ENCODE data around the gene JTB.
"Not testable (repeated sequence)": the region's sequence is repeated elsewhere in the genome, so short reads cannot be mapped to it uniquely, and the experiment has no call there.

The JTB gene

DNA sequence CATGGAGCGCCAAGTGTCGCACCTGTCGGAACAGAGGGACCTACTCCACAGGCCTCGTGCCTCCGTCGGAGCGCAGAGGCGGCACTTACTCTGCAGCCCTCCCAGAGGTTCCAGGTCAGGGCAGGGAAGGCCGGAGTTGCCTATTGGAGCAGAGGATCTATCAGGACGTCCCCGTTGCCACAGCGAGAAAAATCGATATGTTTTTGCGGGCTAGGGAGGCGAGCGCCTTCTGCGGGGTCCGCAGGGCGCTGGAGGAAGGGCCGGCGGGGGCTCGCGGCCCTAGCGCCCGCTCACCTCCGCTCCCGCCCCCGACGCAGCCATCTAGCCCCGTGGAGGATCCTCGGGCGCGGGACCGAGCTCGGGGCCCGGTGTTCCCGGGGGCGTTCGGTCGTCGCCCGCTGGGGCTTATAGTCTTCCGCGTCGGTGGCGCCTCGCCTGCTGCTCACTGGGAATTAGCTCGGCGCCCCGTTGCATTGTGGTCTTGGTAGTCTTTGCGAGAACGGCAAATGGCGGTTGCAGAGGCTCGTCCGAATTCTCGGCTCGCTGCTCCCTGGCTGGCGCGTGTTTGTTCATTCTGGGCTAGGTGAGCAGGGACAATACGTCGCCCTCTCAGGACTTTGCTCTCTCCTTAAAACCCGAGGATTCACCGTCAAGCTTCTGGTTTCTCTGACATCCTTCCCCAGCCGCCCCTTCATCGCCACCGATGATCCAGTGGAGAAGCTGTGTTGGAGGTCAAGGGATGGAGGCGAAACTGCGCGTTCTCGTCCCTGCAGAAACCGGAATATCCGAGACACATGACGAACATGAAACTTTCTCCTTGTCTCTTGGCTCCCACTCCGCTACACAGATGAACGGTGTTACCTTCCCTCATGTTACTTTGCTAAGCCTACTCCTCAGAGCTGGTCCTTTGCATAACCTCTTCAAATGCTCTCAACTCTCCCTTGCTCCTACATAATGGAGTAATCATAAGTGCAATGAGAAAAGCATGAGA lies at the start of gene JTB:
JTB (minus strand) TSS at position 425 of the 991 bp plus-strand sequence; CDS start at position 3, 422 bp downstream.
- H3K4me3 ChIP-seq (ENCODE audit: control insufficient read depth, low read depth, low read length), result peak within 1 kb of the TSS; percentile 89
- no peak for DNase-seq (ENCODE audit: low read depth)
- TF ChIP-seq, protein P1, sequence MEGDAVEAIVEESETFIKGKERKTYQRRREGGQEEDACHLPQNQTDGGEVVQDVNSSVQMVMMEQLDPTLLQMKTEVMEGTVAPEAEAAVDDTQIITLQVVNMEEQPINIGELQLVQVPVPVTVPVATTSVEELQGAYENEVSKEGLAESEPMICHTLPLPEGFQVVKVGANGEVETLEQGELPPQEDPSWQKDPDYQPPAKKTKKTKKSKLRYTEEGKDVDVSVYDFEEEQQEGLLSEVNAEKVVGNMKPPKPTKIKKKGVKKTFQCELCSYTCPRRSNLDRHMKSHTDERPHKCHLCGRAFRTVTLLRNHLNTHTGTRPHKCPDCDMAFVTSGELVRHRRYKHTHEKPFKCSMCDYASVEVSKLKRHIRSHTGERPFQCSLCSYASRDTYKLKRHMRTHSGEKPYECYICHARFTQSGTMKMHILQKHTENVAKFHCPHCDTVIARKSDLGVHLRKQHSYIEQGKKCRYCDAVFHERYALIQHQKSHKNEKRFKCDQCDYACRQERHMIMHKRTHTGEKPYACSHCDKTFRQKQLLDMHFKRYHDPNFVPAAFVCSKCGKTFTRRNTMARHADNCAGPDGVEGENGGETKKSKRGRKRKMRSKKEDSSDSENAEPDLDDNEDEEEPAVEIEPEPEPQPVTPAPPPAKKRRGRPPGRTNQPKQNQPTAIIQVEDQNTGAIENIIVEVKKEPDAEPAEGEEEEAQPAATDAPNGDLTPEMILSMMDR (IDR thresholded peaks at IDR 0.05; ENCODE audit: control insufficient read depth, insufficient read depth, low read depth, low read length, missing control alignments), result no peak

DNA sequence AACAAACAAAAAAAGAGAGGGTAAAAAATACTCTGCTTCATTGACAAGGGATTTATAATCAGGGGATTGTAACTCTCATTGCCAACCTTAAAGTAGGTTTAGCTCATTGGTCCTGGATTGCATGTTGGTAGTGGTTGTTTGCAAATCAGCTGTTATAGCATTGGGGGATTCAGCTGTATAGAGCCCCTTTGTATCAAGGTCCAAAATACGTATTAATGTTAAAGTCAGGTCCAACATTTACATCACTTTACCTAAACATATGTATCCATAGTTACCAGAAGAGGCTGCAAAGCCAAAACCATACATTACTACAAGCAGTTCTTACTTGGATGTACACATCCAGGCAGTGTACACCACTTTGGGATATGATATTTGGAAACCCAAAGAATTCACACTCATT lies 42.5 kb upstream of the JTB start:
- no peak for DNase-seq (ENCODE audit: low read depth)
- no peak overlapping the region for H3K4me3 ChIP-seq (ENCODE audit: control insufficient read depth, low read depth, low read length)
- TF ChIP-seq, protein P1 (IDR thresholded peaks at IDR 0.05; ENCODE audit: control insufficient read depth, insufficient read depth, low read depth, low read length, missing control alignments), result no peak

DNA sequence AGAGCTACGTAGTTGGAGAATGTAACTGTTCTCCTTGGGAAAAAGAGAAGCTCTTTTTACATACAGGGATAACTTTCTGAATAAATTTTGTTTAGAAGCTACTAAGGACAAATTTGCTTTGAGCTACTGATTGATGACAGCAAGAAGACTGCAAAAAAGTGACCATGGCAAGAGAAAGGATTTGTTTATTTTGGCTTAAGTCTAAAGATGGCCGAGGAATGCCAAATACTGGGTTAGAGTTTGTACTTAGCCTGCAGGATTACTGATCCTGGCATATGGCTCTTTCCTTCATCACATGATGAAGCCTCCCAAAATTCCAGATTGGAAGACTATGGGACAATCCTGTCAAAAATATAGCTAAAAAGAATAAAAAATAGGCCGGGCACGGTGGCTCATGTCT lies 41.8 kb upstream of the JTB start:
- TF ChIP-seq, protein P1 (IDR thresholded peaks at IDR 0.05; ENCODE audit: control insufficient read depth, insufficient read depth, low read depth, low read length, missing control alignments), result no peak
- no peak overlapping the region for H3K4me3 ChIP-seq (ENCODE audit: control insufficient read depth, low read depth, low read length)
- no peak for DNase-seq (ENCODE audit: low read depth)

DNA sequence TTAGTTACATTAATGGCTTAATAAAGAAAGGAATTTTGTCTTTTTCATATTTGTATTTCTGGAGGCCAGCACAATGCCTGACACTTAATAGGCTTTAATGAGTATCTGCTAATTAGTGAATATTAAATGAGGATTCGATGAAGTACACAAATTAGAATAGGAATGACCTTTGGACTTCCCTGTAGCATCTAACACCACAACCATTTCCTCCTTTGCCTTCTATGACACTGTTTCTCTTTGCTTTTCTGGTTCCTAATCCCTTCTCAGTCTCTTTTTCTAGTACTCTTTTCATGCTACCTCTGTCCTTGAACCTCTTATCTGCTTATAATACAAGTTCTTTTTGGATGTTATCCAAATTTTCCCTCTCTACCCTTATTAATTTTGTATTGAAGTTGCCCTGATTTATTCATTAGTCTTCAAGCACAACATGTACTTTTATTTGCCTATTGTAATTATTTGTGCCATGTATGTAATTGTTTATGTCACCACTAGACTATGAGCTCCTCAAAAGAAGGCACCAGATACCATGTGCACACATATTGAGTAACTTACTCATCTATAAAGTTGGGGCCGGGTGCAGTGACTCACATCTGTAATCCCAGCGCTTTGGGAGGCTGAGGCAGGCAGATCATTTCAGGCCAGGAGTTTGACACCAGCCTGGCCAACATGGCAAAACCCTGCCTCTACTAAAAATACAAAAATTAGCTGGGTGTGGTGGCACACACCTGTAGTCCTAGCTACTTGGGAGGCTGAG lies 36.9 kb upstream of the JTB start:
- DNase-seq (ENCODE audit: low read depth), result peak; percentile 35
- H3K4me3 ChIP-seq (ENCODE audit: control insufficient read depth, low read depth, low read length), result no peak overlapping the region
- TF ChIP-seq, protein P1 (IDR thresholded peaks at IDR 0.05; ENCODE audit: control insufficient read depth, insufficient read depth, low read depth, low read length, missing control alignments), result no peak

- H3K4me3 ChIP-seq (ENCODE audit: control insufficient read depth, low read depth, low read length), result not testable (repeated sequence)
These were observed 35.1 kb upstream of the JTB start for GRCh38 chr1:154012543-154012942.

DNA sequence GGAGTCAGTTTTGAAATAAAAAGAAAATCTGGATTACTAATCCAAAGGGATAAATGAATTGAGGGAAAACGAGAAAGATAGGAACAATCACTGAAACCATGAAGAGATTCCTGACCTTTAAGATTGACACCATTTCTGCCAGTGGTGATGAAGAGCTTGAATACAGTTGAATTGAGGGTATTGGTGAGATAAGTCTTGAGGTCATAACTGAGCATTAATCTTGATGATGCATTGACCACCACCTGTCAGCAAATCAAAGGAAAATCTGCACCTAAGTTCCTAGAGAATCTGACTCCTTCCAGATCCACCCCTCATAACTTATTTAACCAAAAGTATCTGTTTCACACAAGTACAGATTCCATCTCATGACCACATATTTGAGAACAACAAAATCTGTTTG lies 34.7 kb upstream of the JTB start:
- no peak for DNase-seq (ENCODE audit: low read depth)
- no peak overlapping the region for H3K4me3 ChIP-seq (ENCODE audit: control insufficient read depth, low read depth, low read length)
- TF ChIP-seq, protein P1 (IDR thresholded peaks at IDR 0.05; ENCODE audit: control insufficient read depth, insufficient read depth, low read depth, low read length, missing control alignments), result no peak

More at GRCh38 chr1:154012543-154012942, 35.1 kb upstream of the JTB start:
- not testable (repeated sequence) for DNase-seq (ENCODE audit: low read depth)

DNA sequence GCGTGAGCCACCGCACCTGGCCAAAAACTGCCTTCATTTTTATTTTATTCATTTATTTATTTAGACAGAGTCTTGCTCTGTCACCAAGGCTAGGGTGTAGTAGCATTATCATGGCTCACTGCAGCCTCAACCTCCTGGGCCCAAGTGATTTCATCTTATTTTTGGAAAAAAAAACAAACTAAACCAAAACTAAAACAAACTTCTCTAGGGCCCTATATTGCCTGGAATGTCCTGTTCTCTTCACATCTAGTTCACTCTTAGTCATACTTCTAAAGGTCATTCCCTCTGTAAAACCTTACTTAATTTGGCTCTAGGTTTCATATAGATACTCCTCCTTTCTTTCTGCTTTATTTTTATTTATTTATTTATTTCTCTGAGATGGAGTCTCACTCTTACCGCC lies 28.7 kb upstream of the JTB start:
- no peak overlapping the region for H3K4me3 ChIP-seq (ENCODE audit: control insufficient read depth, low read depth, low read length)
- DNase-seq (ENCODE audit: low read depth), result no peak

More for the DNA sequence above, 28.7 kb upstream of the JTB start:
- TF ChIP-seq, protein P1 (IDR thresholded peaks at IDR 0.05; ENCODE audit: control insufficient read depth, insufficient read depth, low read depth, low read length, missing control alignments), result no peak
